GM21528 (cell line): ENCODE results near the gene SNRPA1.
A peak's percentile ranks its signal among the peaks of the same experiment; 100 is the strongest.
"Not testable (repeated sequence)": the region's sequence is repeated elsewhere in the genome, so short reads cannot be mapped to it uniquely, and the experiment has no call there.

Experiments
- ATAC-seq: cut with Tn5 transposase; IDR thresholded peaks from one replicate; pipeline ENCODE4 v1.9.1; 2021; ENCODE audit warnings: mild to moderate bottlenecking, moderate library complexity; ENCODE audit not compliant: unreplicated experiment, low FRiP score

Gene SNRPA1

DNA sequence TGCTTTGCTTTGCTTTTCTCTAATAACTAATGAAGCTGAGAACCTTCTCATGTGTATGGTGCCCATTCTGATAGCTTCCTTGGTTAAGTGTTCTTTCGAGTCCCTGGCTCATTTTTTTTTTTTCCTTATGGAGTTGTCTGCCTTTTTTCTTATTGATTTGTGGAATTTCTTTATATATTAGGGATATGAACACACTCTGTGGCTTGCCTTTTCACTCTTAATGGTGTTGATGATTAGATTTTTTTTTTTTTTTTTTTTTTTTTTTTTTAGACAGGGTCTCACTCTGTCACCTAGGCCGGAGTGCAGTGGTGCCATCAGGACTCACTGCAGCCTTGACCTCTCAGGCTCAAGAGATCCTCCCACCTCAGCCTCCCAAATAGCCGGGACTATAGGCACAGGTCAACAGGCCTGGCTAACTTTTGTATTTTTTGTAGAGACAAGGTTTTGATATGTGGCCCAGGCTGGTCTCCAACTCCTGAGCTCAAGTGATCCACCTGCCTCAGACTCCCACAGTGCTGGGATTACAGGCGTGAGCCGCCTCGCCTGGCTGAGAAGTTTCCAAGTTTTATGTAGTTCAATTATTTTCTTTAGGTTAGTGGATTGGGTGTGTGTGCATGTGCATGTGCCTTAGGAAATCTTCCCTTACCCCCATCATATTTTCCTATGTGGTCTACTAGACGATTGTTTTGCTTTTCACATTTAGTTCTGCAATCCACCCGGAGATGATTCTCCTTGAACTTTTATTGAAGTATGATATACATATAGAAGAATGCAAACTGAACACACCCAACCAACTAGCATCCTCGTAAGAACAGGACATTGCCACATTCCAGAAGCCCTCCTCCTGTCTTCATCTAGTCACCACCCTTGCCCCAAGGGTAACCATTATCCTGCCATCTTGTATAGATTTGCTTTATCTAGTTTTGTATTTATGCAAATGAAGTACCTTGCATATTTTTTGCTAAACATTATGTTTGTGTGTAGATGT lies 1.7 kb upstream of the SNRPA1 start:
- no peak for ATAC-seq

DNA sequence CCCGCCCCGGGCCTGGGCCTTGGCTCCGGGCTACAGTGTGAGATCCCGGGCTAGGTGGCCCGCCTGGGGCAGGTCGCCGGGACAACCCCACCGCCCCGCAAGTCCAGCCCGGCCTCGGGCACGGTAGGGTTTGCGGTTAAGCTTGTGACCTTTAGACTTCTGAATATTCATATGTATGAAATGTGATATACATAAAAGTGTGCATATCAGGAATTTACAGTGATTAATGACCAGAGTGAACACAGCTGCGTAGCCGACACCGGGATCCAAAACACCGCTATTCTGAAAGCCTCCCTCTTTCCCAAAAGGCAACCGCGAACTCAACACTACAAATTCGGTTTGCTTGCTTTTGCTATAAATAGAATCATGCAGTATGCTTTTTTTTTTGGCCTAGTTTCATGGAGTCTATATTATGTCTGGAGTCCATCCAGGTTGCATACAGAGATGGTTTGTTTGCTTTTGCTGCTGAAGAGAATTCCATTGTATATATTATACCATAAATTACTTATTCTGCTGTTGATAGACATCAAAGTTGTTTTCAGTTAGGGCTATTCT lies 636 bp upstream of the SNRPA1 start:
- ATAC-seq = no peak

DNA sequence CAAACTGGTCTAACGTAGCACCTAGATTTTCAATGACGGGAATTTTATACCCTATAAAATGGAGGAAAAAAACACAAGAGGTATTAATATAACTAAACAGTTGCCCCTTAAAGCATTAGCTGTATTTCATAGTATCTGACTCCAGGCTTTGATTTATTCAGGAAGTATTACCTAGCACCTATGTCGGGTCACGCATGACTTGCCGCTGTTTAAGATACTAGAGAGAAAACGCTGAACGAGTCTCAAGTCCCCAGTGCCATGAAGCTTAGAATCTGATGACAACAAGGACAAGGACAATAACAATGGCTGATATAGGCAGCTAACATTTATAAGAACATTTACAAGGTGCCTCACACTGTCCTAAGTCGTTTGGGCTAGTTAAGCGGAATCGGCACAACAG lies 1.9 kb downstream of the SNRPA1 start:
- no peak for ATAC-seq

DNA sequence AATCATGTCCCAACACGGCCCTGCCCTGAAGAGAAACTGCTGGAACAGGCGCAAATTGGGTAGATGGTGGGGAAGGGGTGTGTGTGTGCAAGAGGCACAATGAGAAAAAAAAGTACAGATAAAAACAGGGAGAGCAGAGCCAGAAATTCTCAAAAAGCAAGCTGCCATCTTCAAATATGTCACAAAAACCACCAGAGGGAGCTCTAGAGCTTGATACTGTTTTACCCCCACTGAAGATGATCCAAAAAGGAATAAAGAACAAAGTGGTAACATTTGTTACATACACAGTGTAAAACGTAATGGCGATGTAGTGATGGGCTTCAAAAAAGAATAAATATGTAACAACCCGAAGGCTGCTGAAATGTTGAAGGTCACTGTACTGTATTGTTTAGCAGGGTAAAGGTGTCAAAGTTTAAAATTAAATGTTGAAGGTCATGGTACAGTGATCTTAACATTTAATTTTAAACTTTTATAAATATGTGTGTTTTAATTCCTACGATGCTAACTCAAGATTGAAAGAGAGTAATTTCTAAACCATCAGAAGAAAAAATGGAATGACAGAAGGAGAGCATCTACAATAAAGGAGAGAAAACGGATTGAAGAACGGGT lies 6.0 kb downstream of the SNRPA1 start:
- no peak for ATAC-seq

DNA sequence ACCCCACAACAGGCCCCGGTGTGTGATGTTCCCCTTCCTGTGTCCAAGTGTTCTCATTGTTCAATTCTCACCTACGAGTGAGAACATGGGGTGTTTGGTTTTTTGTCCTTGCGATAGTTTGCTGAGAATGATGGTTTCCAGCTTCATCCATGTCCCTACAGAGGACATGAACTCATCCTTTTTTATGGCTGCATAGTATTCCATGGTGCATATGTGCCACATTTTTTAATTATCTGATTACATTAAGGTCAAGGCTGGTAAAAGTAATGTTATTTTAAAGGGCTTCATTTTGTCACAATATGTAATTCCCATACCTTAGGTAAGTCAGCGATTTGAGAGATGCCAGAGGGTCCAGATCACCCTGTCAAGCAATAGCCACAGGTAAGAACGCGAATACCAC lies 7.7 kb downstream of the SNRPA1 start:
- ATAC-seq = not testable (repeated sequence)

DNA sequence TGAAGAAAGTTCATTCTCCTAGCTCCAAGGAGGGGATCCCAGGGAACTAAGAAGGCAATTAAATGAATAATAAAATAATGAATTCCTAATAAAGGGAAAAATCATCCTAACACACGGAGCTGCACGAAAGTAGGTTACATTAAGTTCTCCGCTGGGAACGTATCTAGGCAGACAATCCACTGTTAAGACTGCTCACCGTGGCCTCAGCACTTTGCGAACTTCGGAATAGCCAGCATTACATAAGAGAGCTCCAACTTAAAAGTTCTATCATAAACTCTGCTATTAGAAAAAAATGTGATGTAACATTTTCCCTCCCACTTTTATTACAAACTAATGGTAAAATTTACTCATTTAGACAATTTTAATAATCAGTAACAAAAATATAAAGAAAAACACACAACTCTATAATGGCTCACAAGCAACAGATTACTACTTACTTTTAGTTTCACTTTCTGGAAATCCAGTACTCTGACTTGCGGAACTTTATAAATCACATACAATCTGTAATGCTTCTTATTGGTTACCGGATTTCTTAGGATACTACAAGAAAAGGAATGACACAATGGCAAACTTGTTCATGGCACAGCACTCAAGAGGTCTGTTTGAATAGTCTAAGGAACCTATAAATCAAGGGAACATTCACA lies 8.5 kb downstream of the SNRPA1 start:
- ATAC-seq = no peak

DNA sequence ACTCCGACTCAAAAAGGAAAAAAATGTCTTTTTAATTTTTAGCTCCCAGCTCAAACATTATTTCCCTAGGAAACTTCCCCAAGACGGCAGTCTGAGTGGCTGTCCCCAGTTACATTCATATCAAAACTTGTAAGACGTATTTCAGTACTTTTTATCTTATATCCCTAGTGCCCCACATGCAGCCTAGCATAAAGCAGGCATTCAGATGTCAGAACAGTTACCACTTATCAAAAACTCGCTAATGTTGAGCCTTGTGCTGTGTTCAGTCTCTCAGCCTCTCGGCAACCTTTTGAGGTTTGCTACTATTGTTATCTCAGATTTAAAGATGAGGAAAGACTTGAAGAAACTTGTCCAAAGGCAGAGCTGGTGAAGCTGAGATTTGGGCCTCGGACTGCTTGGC lies 11.1 kb downstream of the SNRPA1 start:
- ATAC-seq = no peak

DNA sequence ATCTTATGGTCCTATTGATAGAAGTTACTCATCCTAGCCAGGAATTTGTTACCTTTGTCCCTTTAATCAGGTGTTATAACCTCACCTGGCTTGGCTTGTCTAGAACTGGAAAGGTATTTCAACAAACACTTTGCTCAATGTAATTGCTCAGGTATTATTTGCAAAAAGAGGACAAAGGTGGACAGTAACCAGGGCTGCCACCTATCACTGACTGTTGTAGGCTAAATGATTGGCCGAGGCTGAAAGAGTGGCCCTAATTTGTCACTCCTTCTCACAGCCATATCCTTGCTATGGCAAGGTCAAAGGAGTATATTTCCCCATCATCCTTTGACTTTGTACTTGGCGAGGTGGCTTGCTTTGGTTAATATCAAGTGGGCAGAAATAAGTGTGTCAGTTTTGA lies 15.0 kb downstream of the SNRPA1 start:
- ATAC-seq = no peak

DNA sequence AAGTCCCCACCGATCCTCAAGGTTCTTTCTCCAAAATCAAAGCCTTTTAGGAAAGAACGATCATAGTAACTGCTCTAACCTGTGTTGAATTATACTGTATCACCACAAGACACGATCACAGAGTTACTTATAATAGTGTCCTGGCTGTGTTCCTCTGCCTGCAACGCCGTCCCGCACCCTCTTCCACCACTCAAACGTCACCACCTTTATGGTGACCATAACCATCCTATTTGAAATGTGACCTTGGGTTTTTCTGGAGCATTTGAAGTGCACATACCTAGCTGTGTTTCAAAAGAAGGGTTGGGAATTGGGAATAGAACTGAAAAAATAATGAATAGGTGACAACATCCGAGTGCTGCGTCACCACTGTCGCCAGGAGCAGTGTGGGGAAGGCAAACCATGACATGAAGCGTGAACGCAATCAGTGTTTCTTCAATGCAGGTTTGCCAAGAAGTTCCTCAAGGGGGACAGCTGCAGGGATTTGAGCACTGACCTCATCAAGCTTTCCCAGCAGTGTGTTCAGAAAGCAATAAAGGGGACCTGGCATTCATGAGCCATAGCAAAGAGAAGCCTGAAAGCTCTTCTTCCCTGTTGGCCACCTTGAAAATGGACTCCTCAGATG lies 17.0 kb downstream of the SNRPA1 start:
- no peak for ATAC-seq

DNA sequence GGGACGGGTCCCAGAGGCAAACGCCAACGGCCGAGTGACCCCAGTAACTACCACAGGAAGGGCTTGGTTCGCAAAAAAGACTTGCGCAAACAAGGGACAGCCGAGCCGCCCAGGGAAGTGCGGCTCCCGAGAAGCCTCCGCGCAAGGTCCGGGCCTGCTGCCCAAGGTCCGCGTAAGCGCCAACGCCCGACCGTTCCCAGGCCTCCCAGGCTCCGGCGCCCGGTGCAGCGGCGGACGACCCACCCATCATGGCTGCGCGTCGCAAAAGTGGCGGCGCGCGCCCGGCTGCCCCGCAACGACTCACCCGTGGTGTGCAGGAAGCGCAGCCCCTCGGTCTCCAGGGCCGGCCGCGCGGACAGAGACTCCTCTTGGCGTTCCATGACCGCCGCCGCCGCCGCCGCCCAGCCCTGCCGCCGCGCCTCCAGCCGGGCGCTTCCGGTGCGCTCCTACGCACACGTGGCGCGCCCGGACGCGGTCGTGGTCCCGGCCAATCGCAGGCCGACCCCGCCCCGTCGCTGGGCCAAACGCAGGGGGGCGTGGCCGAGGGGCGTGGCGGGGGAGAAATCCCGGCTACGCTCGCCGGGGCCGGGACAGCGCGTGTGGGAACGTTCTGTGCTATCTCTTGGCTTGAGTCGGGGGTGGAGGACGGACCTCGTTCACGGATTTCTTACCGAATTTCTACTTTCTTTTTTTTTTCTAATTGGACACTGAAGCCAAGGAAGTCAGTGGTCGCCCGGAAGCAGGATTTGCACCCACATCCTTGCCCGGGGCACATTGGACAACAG lies 17.8 kb downstream of the SNRPA1 start, which contains the start of gene SELENOS:
TSS of gene SELENOS (minus strand) at position 448 of the 785 bp plus-strand sequence. CDS start at position 380, 68 bp downstream.
- ATAC-seq = peak; percentile 92

DNA sequence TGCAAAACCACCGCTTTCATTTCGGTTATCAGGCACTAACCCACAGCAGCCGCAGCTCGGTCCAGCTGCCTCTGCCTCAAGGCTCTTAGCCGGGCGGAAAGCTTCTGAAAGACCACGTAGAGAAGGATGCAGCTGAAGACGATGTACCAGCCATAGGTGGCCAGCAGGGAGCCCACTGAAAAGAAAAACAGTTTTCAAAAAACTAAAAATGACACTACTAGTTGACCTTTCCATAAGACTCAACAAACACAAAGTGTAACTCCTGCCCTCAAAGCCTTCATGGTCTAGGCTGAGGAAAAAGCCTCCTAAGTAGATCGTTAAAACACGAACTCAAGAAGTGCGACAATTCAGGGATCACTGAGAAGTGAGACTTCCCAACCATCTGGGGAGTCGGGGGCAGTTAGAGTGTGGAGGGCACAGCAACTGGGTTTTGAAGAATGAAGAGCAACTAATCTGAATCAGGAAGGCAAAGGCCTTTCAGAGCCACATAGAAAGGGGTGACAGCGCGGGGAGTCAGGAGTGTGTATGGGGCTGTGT lies 18.5 kb downstream of the SNRPA1 start:
- peak; percentile 32 for ATAC-seq

DNA sequence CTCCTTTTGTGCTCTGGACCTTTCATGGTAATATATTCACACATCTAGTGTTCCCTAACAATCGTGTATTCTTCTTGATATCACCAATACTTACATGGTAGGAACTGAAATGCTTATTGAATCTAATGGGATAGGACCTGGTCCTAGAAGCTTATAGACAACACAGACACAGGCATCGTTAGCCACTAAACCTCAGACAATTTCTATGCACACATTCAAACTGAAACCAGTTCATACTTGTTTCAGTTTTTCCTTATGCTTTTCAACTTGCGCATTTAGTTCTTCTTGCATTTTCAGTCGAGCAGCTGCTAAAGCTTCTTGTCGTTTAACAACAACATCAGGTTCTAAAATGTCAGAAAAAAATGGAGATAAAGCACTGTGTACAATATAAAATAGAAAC lies 20.0 kb downstream of the SNRPA1 start:
- peak; percentile 33 for ATAC-seq

DNA sequence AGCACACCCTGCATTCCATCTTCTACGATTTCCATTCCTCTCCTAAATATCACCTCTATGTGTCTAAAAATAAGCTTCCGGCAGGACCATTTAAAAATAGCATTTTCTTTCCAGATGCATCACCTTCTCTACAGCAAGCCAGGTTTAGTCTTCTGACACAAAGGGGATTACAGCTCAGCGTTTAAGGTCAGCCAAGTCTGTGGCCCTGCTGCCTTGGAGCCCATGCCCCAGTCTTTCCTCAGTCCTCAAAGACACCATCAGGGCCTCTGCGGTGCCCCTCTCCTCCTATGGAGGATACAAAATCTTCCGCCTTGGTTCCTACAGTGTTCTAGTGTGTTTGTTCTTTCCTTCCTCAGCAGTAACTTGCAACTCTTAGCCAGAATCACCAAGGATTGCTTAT lies 21.5 kb downstream of the SNRPA1 start:
- no peak for ATAC-seq

DNA sequence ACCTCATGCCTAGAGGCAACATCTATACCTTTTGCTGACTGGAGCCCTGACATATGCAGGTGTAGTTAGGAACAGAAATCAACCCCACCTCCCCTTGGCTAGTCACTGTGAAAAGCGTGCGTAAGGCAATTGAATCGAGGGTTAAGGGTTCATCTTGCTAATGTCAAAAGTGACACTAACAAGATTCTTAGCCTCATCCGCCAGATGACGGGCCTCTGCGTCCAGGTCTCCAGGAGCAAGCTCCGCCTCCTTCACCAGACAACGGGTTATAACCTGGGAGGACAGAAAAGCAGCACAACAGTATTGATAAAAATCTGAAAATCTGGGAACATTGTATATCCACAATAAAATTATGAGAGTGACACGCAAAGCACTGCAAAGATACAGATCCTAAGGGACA lies 22.5 kb downstream of the SNRPA1 start:
- ATAC-seq = no peak

DNA sequence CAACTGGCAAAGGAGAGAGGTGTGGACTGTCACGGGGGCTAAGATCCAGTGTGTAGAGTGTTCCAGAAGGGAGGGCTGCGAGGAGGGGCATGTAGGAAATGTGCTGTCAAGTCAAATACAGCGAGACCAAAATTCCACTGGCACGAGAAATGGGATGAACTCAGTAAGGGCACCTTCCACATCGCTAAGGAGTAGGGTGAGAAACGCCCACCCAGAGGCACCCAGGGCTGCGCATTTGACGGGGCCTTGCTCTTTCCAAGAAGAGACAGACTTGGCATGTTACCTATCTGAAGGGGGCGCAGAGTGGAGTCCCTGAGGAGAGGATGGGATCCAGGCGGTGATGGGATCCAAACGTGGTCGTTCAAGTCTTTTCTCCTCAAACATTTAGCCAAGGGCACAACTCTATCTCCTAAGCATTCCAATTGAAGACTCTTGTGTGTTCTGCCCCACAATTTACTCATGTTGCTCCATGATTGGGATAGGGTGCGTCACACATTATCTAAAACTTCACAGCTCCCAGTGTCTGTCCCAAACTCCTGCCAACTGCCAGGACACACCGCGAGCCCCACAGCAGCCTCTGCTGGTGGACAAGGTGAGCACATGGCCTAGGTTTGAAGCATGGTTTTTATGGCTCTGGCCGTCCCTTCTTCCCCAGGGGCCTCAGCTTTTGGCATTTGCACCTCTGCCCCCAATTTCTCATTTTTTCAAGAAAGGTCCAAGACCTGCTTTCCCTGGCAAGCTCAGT lies 25.4 kb downstream of the SNRPA1 start:
- no peak for ATAC-seq

DNA sequence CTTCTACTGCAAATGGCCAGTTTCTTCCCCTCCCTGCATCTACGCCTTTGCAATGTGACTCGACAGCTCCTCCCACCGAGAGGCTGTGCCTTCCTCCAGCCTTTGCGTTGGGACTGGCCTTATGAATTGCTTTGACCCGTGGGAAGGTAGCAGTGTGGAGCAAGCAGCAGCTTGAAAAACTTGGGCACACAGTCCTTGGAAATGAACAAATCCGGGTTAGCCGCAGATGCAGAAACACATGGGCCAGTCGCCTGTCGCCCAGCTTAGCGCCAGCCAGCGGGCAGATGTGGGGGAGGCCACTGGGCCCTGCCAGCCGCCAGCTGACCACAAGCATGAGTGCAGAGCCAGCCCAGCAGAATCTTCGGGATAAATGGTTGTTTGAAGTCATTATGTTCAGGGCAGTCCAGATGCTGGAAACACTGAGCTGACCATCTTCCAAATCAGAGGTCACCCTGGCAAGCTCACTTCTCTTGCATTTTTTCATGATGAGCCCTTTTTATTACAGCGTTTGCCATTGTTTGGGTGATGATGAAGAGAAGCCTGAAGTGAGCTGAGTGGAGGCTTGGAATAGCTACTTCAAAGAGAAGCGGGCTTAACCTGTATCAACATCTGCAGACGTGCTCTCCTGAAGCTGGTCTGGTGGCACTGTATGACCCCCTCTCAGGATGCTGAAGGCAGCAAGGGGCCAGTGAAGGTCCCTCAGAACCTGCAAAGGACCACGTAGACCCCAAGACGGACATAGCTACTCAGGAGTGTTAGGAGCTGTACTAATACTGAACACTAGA lies 27.5 kb downstream of the SNRPA1 start:
- ATAC-seq = no peak

DNA sequence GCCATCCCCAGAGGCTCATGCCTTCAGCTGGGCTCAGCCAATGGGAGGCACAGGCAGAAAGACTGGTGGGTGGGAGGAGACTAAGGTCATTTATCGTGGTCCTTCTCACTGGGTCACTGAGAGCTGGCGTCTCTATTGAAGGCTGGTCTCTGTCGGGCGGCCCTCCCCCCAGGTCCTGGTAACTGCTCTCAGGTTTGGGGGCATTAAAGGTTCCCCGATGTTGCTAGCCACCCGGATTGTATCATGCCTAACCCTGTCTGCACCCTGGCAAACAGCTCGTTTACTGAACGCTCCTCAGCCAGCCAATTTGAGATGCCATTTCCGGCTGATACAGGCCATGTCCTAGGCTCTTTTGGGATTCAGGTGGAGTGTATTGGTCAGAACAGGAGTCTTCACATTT lies 28.3 kb downstream of the SNRPA1 start:
- ATAC-seq = no peak

DNA sequence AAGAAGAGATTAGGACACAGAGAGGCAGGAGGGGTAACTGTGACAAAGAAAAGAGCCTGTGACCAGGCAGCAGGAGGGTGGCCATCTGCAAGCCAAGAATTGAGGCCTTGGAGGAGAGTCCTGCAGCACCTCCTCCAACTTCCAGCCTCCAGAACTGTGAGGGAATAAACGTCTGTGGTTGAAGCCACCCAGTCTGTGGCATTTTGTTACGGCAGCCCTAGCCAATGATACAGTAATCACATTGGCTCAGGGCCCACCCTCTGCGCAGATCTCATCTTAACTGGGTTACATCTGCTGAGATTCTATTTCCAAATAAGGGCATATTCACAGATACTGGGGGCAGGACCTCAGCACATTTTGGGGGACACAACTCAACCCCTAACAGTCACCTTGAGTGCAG lies 29.0 kb downstream of the SNRPA1 start:
- no peak for ATAC-seq
